Myocyte (in vitro differentiated cells): ENCODE results near the gene ZNF613. TPM values are rescaled to one million over a fixed set of nuclear protein-coding genes. Genes with fewer than 3 reads are reported as not detected.
A peak's percentile ranks its signal among the peaks of the same experiment; 100 is the strongest.
"Not testable (repeated sequence)": the region's sequence is repeated elsewhere in the genome, so short reads cannot be mapped to it uniquely, and the experiment has no call there.

Experiments used
- DNase-seq: peaks from one replicate; pipeline ENCODE4 v3.0.0-alpha.2; 2012; ENCODE audit warnings: low read depth
- total RNA-seq: library from RNA; depleted of rRNA; stranded (reverse); fragments of >200 nt; gene quantifications from 2 replicates; pipeline ENCODE4 v1.2.3, GENCODE V29; 2014

ZNF613 gene
- total RNA-seq, 1 donor from 2014 or later: 4.9 TPM

DNA sequence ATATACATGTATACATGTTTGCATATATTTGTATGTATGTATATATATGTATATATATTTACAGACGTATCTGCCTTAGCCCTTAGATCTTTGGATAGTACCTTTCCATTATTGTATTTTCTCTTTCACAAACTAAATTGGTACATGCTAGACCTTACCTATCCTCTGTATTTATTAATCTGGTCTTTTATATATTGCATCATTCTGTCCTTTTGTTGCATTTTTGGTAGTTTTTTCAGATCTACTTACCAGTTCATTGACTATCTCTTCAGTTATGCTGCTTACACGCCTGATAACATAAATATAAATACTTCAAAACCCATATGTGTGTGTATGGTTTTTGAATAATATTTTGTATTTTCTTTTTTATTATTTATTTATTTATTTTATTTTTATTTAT, 11.7 kb downstream of the ZNF613 start:
- no peak for DNase-seq

DNA sequence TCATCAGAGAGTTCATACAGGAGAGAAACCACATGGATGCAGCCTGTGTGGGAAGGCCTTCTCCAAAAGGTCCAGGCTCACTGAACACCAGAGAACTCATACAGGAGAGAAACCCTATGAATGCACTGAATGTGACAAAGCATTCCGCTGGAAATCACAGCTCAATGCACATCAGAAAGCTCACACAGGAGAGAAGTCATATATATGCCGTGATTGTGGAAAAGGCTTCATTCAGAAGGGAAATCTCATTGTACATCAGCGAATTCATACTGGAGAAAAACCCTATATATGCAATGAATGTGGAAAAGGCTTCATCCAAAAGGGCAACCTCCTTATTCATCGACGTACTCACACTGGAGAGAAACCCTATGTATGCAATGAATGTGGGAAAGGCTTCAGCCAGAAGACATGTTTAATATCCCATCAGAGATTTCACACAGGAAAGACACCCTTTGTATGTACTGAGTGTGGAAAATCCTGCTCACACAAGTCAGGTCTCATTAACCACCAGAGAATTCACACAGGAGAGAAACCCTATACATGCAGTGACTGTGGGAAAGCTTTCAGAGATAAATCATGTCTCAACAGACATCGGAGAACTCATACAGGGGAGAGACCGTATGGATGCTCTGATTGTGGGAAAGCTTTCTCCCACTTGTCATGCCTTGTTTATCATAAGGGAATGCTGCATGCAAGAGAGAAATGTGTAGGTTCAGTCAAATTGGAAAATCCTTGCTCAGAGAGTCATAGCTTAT, 17.7 kb downstream of the ZNF613 start:
- DNase-seq: no peak

DNA sequence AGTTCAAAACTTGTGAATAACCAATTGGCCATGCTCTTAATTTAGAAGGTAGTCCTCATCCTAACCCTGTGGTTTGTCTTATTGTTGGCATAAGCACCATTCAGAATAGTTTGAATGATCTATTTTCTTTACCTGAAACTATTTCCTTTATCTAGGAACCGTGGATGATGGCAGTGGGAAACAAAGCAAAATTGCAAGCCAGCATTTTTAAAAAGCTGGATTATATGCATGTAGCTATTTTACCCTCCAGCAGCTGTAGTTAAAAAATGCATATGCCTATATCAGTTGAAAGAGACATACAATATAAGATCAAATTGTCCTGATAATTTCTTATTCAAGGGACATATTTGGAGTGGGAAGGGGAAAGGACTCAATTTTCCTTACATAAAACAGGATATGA, 19.3 kb downstream of the ZNF613 start:
- DNase-seq: no peak

DNA sequence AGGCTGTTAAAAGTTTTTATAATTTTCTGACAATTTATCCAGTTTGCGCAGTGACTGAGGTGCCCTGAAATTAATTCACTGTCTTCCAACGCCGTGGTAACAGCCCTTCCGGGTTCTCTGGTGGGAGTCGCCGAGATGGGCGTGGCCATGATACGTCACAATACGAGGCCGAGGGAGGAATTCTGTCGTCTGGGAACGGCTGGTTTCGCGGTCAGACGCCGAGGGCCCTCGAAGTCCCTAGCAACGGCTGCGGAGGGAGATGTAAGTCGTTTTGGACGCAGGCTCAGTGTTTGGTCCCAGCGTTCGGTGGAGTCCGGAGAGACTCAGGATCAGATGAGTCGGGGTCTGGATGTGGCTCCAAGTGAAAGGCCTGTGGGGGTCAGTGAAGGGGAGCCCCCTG, 21.7 kb downstream of the ZNF613 start:
- no peak for DNase-seq

DNA sequence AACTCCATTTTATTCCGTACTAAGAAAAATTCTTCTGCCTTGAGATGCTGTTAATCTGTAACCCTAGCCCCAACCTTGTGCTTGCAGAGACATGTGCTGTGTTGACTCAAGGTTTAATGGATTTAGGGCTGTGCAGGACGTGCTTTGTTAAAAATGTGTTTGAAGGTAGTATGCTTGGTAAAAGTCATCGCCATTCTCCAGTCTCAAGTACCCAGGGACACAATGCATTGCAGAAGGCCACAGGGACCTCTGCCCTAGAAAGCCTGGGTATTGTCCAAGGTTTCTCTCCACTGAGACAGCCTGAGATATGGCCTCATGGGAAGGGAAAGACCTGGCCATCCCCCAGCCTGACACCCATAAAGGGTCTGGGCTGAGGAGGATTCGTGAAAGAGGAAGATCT, 30.6 kb downstream of the ZNF613 start:
- DNase-seq: not testable (repeated sequence)

DNA sequence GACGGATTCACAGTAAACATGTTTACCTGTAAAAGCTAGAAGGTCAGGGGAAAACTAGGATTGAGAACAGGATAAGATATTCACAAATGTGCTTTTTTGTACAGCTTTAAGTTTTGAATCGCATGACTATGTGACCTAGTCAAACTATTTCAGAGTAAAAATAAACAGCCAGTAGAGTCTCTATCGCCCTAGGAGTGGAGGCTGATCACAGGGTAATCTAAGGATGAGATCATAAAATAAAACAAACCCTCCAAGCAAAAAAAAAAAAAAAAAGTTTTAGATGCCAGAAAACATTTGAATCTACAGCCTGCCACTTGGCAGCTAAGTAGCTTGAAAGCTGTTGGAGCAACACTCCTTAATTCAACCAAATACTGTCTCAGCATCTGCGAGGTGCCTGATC, 32.5 kb downstream of the ZNF613 start:
- no peak for DNase-seq

DNA sequence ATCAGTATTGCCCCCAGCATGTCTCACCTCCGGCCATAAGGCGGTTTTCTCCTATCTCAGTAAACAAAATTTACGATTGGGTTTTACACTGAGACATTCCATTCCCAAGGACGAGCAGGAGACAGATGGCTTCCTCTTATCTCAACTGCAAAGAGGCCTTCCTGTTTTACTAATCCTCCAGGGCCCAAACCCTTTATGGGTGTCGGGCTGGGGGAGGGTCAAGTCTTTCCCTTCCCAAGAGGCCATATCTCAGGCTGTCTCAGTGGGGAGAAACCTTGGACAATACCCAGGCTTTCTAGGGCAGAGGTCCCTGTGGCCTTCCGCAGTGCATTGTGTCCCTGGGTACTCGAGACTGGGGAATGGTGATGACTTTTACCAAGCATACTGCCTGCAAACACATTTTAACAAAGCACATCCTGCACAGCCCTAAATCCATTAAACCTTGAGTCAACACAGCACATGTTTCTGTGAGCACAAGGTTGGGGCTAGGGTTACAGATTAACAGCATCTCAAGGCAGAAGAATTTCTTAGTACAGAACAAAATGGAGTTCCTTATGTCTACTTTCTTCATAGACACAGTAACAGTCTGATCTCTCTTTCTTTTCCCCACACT, 33.5 kb downstream of the ZNF613 start:
- DNase-seq: not testable (repeated sequence)

DNA sequence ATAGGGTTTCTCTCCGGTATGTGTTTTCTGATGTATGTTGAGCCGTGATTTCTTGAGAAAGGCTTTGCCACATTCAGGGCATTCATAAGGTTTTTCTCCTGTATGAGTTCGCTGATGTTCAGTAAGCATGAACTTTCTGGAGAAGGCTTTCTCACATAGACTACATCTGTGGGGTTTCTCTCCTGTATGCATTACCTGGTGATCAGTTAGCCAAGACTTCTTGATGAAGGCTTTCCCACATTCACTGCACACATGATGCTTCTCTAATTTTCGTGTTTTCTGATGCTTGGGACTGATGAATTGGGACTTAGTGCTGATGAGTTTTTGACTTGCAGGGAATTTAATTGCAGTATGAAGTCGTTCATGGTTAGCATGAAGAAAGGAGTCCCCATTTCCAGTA, 38.3 kb downstream of the ZNF613 start:
- DNase-seq: no peak

DNA sequence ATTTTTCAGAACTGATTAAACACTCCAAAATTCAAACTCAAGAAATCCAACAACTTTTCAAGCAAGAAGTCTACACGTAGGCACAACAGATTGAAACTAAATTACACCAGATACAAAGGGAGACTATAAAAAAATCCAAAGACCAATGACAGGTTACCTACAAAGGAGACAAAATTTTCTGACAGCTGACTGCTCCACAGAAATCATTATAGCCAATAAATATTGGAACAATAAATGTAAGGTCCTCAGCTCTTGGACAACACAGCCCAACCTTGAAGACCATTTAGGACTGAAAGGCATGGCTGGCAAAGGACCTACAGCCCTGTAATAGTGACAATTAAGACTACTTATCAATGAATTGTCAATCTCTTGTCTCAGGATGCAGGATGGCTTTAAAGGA, 43.4 kb downstream of the ZNF613 start:
- no peak for DNase-seq

DNA sequence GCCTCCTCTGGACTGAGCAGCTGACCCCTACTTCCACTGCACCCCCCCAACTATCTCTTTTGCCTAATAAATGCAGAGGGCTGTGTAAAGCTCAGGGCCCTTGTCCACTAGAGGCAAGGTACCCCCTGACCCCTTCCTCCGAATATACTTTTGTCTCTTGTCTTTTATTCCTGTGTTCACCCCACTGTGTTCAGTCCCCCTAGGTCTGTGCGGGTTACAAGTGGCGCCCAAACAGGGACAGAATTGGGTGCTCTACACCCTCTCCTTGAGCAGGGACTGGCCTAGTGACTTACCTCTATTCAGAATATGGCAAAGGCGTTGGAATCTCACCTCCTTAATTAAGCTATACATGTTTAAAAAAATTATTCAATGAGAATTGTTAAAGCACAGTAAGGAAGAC, 44.4 kb downstream of the ZNF613 start:
- DNase-seq: peak; percentile 23

DNA sequence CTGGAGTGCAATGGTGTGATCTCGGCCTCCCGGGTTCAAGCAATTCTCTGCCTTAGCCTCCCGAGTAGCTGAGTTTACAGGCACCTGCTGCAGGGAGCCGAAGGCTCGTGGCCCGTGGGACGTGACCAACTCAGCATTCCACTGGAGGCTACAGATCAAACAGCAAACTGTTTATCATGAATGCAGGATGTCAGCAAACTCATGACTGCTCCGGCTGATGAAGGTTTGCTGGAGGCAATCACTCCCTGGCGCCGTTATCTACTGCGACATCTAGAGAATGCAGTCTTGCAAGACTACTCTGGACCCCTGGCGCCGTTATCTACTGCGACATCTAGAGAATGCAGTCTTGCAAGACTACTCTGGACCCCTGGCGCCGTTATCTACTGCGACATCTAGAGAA, 48.5 kb downstream of the ZNF613 start:
- DNase-seq: not testable (repeated sequence)

DNA sequence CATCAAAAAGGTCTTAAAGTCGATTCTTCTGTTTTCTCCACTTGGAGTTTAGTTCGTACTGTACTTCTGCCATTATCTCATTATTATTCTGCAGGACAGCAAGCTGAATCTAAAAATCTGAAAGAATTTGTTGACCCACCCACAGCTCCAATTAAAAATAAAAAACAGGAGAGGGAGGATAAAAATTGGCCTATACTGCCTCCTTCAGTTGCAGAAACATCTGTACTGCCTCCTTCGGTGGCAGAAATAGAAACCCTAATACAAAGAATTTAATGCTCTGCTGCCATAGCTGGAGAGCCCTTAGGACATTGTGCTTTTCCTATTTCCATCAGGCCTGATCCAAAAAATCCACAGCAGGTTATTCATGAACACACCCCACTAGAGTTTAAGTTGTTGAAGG, 49.6 kb downstream of the ZNF613 start:
- no peak for DNase-seq

DNA sequence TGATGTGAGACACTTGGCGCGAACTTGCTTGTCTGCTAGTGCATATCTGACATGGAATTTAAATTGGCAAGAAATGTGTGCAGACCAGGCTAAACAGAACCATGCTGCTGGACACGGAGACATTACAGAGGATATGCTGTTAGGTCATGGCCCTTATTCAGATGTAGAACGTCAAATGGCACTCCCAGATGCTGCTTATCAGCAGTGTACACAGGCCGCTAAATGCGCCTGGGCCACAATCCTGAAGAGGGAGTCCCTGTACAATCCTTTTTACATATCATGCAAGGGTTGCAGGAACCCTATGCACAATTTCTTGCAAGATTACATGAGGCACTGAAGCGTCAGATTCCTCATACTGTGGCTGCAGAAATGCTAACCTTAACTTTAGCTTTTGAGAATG, 50.1 kb downstream of the ZNF613 start:
- no peak for DNase-seq

DNA sequence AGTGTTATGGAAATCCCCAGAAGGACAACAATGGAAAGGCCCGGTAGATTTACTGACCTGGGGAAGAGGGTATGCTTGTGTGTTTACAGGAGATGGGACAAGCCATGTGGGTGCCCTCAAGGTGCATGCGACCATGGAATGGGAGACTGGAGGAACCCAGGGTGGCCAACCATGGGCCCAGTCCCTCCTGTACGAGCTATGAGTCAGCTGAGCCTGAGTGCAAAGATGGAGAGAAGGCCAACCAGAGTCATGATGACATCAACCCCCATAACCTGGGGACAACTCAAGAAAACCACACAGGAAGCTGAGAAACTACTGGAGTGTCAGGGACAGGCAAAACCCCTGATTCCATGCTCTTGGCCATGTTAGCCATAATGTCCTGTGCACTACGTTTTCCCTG, 51.6 kb downstream of the ZNF613 start:
- no peak for DNase-seq

DNA sequence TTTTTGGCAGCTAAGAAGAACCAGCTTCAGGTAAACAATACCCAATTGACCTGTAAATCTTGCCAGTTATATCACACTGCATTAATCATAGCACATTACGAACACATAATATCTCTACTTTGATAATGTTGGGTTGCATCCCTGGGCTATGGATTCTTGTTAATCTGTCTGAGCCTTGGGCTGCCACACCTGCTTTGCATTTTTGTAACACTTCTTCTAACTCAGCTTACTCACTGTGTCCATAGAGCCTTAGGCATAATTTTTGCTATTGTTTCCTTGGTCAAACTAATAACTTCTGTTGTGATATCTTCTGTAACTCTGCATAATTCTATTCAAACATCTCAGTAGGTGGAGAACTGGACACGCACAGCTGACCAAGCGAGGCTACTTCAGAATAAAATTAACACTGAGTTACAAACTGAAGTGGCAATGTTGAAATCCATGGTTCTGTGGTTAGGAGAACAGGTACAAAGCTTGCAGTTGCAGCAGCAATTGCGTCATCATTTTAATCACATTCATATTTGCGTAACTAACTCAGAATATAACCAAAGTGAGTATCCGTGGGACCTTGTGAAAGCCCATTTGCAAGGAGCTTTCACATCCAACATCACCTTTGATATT, 53.0 kb downstream of the ZNF613 start:
- no peak for DNase-seq

DNA sequence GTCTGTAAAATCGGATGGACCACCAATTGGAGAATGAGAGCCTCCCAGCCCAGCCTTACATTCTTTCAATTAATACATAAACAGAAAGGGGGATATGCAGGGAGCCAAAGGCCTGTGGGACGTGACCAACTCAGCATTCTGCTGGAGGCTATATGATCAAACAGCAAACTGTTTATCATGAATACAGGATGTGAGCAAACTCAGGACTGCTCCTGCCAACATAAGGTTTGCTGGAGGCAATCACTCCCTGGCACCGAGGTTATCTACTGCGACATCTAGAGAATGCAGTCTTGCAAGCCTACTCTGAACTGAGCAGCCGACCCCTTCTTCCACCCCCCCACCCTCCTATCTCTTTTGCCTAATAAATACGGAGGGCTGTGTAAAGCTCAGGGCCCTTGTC, 53.7 kb downstream of the ZNF613 start:
- not testable (repeated sequence) for DNase-seq

DNA sequence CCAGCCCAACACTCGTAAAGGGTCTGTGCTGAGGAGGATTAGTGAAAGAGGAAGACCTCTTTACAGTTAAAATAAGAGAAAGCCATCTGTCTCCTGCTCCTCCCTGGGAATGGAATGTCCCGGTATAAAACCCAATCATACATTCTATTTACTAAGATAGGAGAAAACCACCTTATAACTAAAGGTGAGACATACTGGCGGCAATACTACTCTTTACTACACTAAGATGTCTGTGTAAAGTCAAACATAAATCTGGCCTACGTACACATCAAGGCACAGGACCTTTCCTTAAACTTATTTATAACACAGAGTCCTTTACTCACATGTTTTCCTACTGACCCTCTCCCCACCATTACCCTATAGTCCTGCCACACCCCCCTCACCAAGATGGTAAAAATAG, 56.1 kb downstream of the ZNF613 start:
- no peak for DNase-seq

DNA sequence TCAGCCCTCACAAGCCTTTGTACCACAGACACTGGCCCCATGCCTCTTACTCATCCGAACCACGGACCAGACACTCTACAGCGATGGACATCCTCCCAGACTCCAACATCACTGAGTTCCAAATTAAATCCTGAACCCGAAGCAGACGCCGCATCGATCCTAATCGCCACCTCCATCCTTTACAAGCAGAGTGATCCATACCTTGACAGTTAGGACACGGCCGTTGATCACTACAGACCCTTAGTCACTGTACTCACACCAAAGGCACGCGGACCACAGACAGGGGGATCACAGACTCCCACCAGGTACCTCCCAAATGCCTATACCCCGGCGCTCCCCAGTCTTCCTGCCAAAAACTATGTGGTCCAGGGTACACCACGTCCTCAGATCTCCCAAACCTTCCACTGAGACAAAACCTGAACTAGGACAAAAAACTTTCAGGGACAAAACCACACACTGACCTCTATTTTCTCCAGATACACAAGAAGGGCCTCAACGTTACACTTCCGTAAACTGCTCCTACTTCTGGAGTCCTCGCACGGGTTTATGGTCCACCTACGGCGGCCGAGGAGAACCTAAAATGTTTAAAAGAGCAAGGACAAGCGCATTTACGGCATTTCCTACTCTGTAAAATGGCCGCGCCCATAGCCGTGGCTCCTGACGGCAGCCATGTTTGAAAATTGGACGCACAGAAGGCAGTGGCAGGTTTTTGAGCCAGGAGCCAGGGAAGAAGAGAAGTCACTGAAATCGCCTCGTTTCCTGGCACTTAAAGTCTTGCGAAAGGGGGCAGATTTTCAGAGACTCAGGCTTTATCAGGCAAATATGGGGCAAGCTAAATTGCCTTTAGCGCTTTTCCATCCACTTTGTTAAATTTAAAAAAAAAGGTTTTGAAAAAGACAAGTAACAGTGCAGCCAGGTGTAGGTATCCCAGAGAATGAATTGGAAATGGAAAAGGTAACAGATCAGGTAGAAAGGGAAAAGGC, 59.3 kb downstream of the ZNF613 start, which contains the start of gene ZNF350:
TSS of gene ZNF350 (minus strand) at position 532 of the 983 bp plus-strand sequence. CDS start 12,480 bp downstream, outside the sequence.
- DNase-seq: peak; percentile 96

DNA sequence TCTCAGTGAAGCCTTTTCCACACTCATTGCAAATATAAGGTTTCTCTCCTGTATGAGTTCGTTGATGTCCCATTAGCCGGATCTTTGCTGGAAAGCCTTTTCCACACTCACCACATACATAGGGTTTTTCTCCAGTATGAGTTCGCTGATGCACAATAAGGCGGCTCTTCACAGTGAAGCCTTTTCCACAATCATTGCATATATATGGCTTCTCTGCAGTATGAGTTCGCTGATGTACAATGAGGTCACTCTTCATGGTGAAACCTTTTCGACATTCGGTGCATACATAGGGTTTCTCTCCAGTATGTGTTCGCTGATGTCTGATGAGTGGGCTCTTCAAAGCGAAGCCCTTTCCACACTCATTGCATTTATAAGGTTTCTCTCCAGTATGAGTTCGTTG, 66.2 kb downstream of the ZNF613 start:
- DNase-seq: no peak

DNA sequence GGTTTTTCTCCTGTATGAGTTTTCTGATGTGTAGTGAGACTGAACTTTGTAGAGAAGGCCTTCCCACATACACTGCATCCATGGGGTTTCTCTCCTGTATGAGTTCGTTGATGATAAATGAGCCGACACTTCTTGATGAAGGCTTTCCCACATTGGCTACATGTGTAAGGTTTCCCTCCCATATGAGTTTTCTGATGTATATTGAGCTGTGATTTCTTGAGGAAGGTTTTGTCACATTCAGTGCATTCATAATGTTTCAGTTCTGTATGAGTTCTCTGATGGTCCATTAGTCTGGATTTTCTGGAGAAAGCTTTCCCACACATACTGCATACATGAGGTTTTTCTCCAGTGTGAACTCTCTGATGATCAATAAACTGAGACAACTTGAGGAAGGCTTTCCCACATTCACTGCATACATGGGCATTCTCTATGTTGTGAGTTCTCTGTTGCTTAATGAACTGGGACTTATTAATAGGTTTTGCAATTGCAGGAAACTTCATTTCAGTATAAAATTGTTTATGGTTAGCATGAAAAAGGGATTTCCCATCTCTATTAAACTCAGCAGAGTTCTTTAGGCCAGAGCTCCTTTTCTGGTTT, 66.9 kb downstream of the ZNF613 start:
- no peak for DNase-seq
